ENCODE measurements around the gene SH3D19.

DNA sequence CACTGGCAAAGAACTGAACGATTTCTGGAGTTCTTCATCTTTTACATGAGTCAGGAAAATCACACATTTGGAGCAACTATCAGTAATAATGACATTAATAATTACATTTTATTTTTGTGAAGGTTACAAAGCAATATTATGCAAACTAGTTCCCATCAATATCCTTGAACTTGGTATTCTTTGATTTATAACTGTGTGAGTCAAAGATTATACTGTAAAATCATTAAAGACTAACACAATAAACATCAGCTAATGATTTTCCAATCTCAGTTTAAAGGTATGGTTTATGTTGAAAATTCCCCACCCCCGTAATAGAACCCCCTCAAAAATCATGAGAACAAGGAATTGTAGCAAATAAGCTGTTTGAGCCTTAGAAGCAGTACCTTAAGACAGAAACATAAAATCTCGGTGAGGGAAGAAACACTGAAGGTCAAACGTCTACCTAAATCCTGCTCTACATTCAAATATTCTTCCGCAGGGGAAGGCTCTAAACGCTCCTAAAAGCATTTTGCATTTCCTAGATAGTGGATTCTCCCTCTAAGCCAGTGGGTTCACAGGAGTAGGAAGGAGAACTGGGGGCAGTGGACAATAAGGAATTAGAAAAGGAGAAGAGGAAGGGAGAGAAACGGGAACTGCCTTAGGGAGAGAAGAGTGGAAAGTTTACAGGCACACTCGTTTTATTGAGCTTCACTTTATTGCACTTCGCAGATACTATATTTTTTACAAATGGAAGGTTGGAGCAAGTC, 22.3 kb upstream of the SH3D19 start:
- TF ChIP-seq, protein P1, sequence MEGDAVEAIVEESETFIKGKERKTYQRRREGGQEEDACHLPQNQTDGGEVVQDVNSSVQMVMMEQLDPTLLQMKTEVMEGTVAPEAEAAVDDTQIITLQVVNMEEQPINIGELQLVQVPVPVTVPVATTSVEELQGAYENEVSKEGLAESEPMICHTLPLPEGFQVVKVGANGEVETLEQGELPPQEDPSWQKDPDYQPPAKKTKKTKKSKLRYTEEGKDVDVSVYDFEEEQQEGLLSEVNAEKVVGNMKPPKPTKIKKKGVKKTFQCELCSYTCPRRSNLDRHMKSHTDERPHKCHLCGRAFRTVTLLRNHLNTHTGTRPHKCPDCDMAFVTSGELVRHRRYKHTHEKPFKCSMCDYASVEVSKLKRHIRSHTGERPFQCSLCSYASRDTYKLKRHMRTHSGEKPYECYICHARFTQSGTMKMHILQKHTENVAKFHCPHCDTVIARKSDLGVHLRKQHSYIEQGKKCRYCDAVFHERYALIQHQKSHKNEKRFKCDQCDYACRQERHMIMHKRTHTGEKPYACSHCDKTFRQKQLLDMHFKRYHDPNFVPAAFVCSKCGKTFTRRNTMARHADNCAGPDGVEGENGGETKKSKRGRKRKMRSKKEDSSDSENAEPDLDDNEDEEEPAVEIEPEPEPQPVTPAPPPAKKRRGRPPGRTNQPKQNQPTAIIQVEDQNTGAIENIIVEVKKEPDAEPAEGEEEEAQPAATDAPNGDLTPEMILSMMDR (IDR thresholded peaks at IDR 0.05; ENCODE audit: low read depth, low read length), result no peak
- TF ChIP-seq EZH2phosphoT487 (IDR thresholded peaks at IDR 0.05; ENCODE audit: low read depth), result no peak

Data from OCI-LY3 (cell line).